DLD1 (cell line): ENCODE data around the gene CHRNA4.

ENCODE experiments used
- in situ Hi-C: cut with HindIII; loops from 2 replicates; pipeline ENCODE4 v1.10.0; 2017; ENCODE audit warnings: low sequenced_read_pairs

Gene CHRNA4

GRCh38 chr20:63366390-63367365 is 5.5 kb upstream of the CHRNA4 start:
- in situ Hi-C loops = no loop called here

GRCh38 chr20:63365601-63366389 is 4.6 kb upstream of the CHRNA4 start:
- in situ Hi-C loops = no loop called here

- in situ Hi-C loops = no loop called here
Observed at GRCh38 chr20:63364801-63365585, 3.8 kb upstream of the CHRNA4 start.

GRCh38 chr20:63363981-63364561 is 2.9 kb upstream of the CHRNA4 start:
- in situ Hi-C loops = no loop called here

GRCh38 chr20:63363013-63363957 is 2.1 kb upstream of the CHRNA4 start:
- in situ Hi-C loops = no loop called here

GRCh38 chr20:63362436-63363009 is 1.4 kb upstream of the CHRNA4 start:
- in situ Hi-C loops = no loop called here

- in situ Hi-C loops = no loop called here
Observed at GRCh38 chr20:63361519-63362435, 628 bp upstream of the CHRNA4 start.

GRCh38 chr20:63359937-63360849 is 956 bp downstream of the CHRNA4 start:
- in situ Hi-C loops = no loop called here

- in situ Hi-C loops = no loop called here
Observed at GRCh38 chr20:63359164-63359934, 1.8 kb downstream of the CHRNA4 start.

GRCh38 chr20:63357921-63358905 is 2.9 kb downstream of the CHRNA4 start:
- in situ Hi-C loops = no loop called here

GRCh38 chr20:63356931-63357879 is 3.9 kb downstream of the CHRNA4 start:
- in situ Hi-C loops = no loop called here

- in situ Hi-C loops = no loop called here
Observed at GRCh38 chr20:63356511-63356910, 4.6 kb downstream of the CHRNA4 start.

- in situ Hi-C loops = no loop called here
Observed at GRCh38 chr20:63355781-63356295, 5.3 kb downstream of the CHRNA4 start.
